IMR-90 (cell line): Measurements from ENCODE around the gene ZNF575.

ENCODE experiments used
- CEBPB ChIP-seq: IDR thresholded peaks from 2 replicates; pipeline ENCODE4 v1.6.1; 2012; ENCODE audit warnings: low read depth, low read length, improper control_type of control experiment
- FOS ChIP-seq: fragments of 150-350 bp; IDR thresholded peaks from 2 replicates; pipeline ENCODE4 v1.6.1; 2016; ENCODE audit warnings: low read depth, low read length
- POLR2A ChIP-seq: IDR thresholded peaks from 2 replicates; pipeline ENCODE4 v1.6.1; 2012; ENCODE audit warnings: mild to moderate bottlenecking, low read depth, low read length
- RAD21 ChIP-seq: IDR thresholded peaks from 2 replicates; pipeline ENCODE4 v1.6.1; 2012; ENCODE audit warnings: low read length, improper control_type of control experiment
- RCOR1 ChIP-seq: IDR thresholded peaks from 2 replicates; pipeline ENCODE4 v1.6.1; 2012; ENCODE audit warnings: mild to moderate bottlenecking, low read length, improper control_type of control experiment; ENCODE audit not compliant: insufficient replicate concordance
- TF ChIP-seq, protein P1 (sequence below): conservative IDR thresholded peaks from 2 replicates; pipeline ENCODE4 v1.5.1; 2012; ENCODE audit warnings: mild to moderate bottlenecking, low read depth, low read length, improper control_type of control experiment

DNA sequence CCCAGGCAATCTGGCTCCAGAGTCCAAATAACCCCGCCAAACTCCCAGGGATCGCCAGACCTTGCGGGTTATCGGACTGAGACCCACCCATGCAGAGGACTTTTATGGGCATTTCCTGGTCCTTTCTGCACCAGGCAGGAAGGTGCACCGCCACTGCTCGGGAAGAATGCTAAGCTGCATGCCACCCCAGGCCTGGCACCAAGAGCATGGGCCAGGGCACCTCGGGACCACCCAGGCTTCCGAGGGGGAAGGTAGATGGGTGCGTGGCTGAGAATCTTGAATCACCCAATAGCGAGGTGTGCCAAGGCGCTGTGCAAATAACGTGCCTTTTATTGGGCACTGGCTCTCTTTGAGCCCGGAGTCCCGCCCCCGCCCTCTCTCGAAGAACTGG, 422 bp upstream of the ZNF575 start:
- no peak for TF ChIP-seq CEBPB
- no peak for TF ChIP-seq POLR2A
- TF ChIP-seq, protein P1, sequence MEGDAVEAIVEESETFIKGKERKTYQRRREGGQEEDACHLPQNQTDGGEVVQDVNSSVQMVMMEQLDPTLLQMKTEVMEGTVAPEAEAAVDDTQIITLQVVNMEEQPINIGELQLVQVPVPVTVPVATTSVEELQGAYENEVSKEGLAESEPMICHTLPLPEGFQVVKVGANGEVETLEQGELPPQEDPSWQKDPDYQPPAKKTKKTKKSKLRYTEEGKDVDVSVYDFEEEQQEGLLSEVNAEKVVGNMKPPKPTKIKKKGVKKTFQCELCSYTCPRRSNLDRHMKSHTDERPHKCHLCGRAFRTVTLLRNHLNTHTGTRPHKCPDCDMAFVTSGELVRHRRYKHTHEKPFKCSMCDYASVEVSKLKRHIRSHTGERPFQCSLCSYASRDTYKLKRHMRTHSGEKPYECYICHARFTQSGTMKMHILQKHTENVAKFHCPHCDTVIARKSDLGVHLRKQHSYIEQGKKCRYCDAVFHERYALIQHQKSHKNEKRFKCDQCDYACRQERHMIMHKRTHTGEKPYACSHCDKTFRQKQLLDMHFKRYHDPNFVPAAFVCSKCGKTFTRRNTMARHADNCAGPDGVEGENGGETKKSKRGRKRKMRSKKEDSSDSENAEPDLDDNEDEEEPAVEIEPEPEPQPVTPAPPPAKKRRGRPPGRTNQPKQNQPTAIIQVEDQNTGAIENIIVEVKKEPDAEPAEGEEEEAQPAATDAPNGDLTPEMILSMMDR = no peak
- TF ChIP-seq RCOR1 = no peak
- no peak for TF ChIP-seq FOS
- no peak for TF ChIP-seq RAD21
